Loucy (cell line): ENCODE data around the gene SCRN1.

Source experiments
- EZH2phosphoT487 ChIP-seq: fragments of 200-600 bp; IDR thresholded peaks from 2 replicates; pipeline ENCODE4 v1.6.1; 2018; ENCODE audit warnings: antibody characterized with exemption, mild to moderate bottlenecking, moderate library complexity, borderline replicate concordance
- TF ChIP-seq, protein P1 (sequence below): fragments of 200-600 bp; sonication (generic); conservative IDR thresholded peaks from 2 replicates; pipeline ENCODE4 v1.5.1; 2014; ENCODE audit warnings: mild to moderate bottlenecking, antibody characterized with exemption, low read length

- TF ChIP-seq, protein P1, sequence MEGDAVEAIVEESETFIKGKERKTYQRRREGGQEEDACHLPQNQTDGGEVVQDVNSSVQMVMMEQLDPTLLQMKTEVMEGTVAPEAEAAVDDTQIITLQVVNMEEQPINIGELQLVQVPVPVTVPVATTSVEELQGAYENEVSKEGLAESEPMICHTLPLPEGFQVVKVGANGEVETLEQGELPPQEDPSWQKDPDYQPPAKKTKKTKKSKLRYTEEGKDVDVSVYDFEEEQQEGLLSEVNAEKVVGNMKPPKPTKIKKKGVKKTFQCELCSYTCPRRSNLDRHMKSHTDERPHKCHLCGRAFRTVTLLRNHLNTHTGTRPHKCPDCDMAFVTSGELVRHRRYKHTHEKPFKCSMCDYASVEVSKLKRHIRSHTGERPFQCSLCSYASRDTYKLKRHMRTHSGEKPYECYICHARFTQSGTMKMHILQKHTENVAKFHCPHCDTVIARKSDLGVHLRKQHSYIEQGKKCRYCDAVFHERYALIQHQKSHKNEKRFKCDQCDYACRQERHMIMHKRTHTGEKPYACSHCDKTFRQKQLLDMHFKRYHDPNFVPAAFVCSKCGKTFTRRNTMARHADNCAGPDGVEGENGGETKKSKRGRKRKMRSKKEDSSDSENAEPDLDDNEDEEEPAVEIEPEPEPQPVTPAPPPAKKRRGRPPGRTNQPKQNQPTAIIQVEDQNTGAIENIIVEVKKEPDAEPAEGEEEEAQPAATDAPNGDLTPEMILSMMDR, result no peak
- no peak for TF ChIP-seq EZH2phosphoT487
These were observed 38.7 kb upstream of the SCRN1 start, which contains the start of gene PLEKHA8 for GRCh38 chr7:30028216-30028748.
